Gastrocnemius medialis (tissue), 4 donors: ENCODE data around the gene SP9.

Experiments used
- CTCF ChIP-seq, 5 experiments: fragments of 450-650 bp in 3 of 5; fragments of 200-600 bp in 2 of 5; sonication (generic) in 2 of 5; IDR thresholded peaks in 4 of 5; conservative IDR thresholded peaks in 1 of 5; 1 replicate in 4 of 5; 2 replicates in 1 of 5; pipeline ENCODE4 v1.5.1; 2016 to 2019; ENCODE audit warnings: antibody characterized with exemption in 5 of 5, mild to moderate bottlenecking in 3 of 5, moderate library complexity in 3 of 5
- POLR2A ChIP-seq, 2 donors: fragments of 450-650 bp; IDR thresholded peaks; one replicate each; pipeline ENCODE4 v1.6.1; 2017; ENCODE audit warnings: antibody characterized with exemption in 2 of 2, mild to moderate bottlenecking in 2 of 2, moderate library complexity in 2 of 2

GRCh38 chr2:174343623-174344455 lies 9.1 kb downstream of the SP9 start:
- no peak for TF ChIP-seq CTCF (IDR thresholded peaks at IDR 0.05 in 4 of 5, conservative IDR thresholded peaks at IDR 0.05 in 1 of 5)
- TF ChIP-seq POLR2A (IDR thresholded peaks at IDR 0.05) = no peak
